Adrenal gland (tissue), 5 donors: ENCODE results near the gene DNM1L.

Source experiments
- POLR2A ChIP-seq, 2 donors: fragments of 450-650 bp; IDR thresholded peaks; one replicate each; pipeline ENCODE4 v1.6.1; 2017; ENCODE audit warnings: antibody characterized with exemption in 2 of 2, mild to moderate bottlenecking in 2 of 2, moderate library complexity in 1 of 2
- TF ChIP-seq, protein P1 (sequence below), 6 experiments: fragments of 450-650 bp in 4 of 6; fragments of 200-600 bp in 2 of 6; sonication (generic) in 1 of 6; IDR thresholded peaks; 1 replicate in 5 of 6; 2 replicates in 1 of 6; pipeline versions ENCODE4 v1.5.1 to v1.8.0; 2016 to 2021; ENCODE audit warnings: antibody characterized with exemption in 6 of 6, mild to moderate bottlenecking in 2 of 6, moderate library complexity in 1 of 6
- donor health status: DM: no; HTN: no; CAD: no.

DNA sequence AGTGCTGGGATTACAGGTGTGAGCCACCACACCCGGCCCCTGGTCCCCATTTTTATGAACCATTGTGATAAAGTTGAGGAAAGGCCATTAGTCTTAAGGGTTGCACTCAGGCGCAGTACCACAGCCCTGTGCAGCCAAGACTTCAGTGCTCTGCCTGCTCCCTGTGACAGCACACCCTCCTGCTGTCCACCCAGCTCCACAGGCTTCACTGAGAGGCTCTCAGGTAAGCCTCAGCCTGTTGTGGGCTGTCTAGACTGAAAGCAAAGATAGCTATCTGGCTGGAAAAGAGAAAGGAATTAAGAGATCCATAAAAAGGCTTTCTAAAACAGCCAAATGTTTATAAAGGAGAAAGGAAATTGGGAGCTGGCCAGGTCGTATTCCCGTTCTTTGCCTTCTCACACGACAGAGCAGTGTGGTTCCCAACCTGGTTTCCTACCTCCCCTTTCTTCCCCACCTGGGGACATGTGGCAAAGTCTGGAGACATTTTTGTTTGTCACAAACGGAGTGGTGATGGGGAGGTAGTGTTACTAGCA, 19.1 kb upstream of the DNM1L start:
- TF ChIP-seq, protein P1, sequence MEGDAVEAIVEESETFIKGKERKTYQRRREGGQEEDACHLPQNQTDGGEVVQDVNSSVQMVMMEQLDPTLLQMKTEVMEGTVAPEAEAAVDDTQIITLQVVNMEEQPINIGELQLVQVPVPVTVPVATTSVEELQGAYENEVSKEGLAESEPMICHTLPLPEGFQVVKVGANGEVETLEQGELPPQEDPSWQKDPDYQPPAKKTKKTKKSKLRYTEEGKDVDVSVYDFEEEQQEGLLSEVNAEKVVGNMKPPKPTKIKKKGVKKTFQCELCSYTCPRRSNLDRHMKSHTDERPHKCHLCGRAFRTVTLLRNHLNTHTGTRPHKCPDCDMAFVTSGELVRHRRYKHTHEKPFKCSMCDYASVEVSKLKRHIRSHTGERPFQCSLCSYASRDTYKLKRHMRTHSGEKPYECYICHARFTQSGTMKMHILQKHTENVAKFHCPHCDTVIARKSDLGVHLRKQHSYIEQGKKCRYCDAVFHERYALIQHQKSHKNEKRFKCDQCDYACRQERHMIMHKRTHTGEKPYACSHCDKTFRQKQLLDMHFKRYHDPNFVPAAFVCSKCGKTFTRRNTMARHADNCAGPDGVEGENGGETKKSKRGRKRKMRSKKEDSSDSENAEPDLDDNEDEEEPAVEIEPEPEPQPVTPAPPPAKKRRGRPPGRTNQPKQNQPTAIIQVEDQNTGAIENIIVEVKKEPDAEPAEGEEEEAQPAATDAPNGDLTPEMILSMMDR (IDR thresholded peaks at IDR 0.05): no peak
- TF ChIP-seq POLR2A (IDR thresholded peaks at IDR 0.05): no peak
